Mesenteric fat pad (tissue), 1 donor: ENCODE data around the gene PDCD1LG2. TPM values are rescaled to one million over a fixed set of nuclear protein-coding genes. Genes with fewer than 3 reads are reported as not detected.
"Not testable (repeated sequence)": the region's sequence is repeated elsewhere in the genome, so short reads cannot be mapped to it uniquely, and the experiment has no call there.

Source experiments
- DNase-seq: peaks from one replicate; pipeline ENCODE4 v3.0.0-alpha.2; 2020; ENCODE audit warnings: low spot score
- long read RNA-seq: library from polyadenylated mRNA; unstranded; transcript quantifications from one replicate; pipeline ENCODE4 v2.0.0, GENCODE V29; 2020
- total RNA-seq: library from RNA; stranded (reverse); fragmentation: NEBNext Ultra II Directional; extraction: Animal tissue kit (Norgen Biotek cat#: 25700); gene quantifications from one replicate; pipeline ENCODE4 v1.2.1, GENCODE V29; 2021
- donor health status: DM: yes; HTN: yes; CAD: no.

The PDCD1LG2 gene
- 3.6 TPM for total RNA-seq
- long read RNA-seq, transcript PDCD1LG2-201 (7 exons, 2,365 nt), result major isoform, 6 of 7 reads
- long read RNA-seq, partial matches to known transcripts, result 0 of 7 reads
- long read RNA-seq, other reads (novel, unspliced or antisense), result 1 of 7 reads

- no peak for DNase-seq
These were observed at the start of gene PDCD1LG2 for GRCh38 chr9:5510360-5510931. PDCD1LG2 (plus strand) TSS chr9:5510531; CDS start chr9:5522547, 12,016 bp downstream.

GRCh38 chr9:5464831-5465330, 45.5 kb upstream of the PDCD1LG2 start:
- not testable (repeated sequence) for DNase-seq

GRCh38 chr9:5466005-5466404, 44.3 kb upstream of the PDCD1LG2 start:
- DNase-seq, result no peak

GRCh38 chr9:5466766-5467165, 43.6 kb upstream of the PDCD1LG2 start:
- no peak for DNase-seq

- no peak for DNase-seq
These were observed 41.5 kb upstream of the PDCD1LG2 start for GRCh38 chr9:5468850-5469249.

GRCh38 chr9:5470122-5470521, 40.2 kb upstream of the PDCD1LG2 start:
- DNase-seq, result no peak

GRCh38 chr9:5470816-5471215, 39.5 kb upstream of the PDCD1LG2 start:
- no peak for DNase-seq

- DNase-seq, result not testable (repeated sequence)
These were observed 34.7 kb upstream of the PDCD1LG2 start for GRCh38 chr9:5475611-5476010.

- DNase-seq, result no peak
These were observed 32.1 kb upstream of the PDCD1LG2 start for GRCh38 chr9:5478206-5478605.

GRCh38 chr9:5479994-5480694, 30.2 kb upstream of the PDCD1LG2 start:
- DNase-seq, result no peak

- no peak for DNase-seq
These were observed 29.4 kb upstream of the PDCD1LG2 start for GRCh38 chr9:5480919-5481318.

GRCh38 chr9:5481322-5482040, 28.9 kb upstream of the PDCD1LG2 start:
- no peak for DNase-seq

- DNase-seq, result no peak
These were observed 28.1 kb upstream of the PDCD1LG2 start for GRCh38 chr9:5482194-5482593.

GRCh38 chr9:5483306-5483705, 27.0 kb upstream of the PDCD1LG2 start:
- DNase-seq, result no peak

- no peak for DNase-seq
These were observed 24.8 kb upstream of the PDCD1LG2 start for GRCh38 chr9:5485378-5486085.

GRCh38 chr9:5486988-5487387, 23.3 kb upstream of the PDCD1LG2 start:
- no peak for DNase-seq

- no peak for DNase-seq
These were observed 21.9 kb upstream of the PDCD1LG2 start for GRCh38 chr9:5488221-5489008.

- no peak for DNase-seq
These were observed 20.5 kb upstream of the PDCD1LG2 start for GRCh38 chr9:5489630-5490490.

- no peak for DNase-seq
These were observed 17.2 kb upstream of the PDCD1LG2 start for GRCh38 chr9:5492965-5493678.
